ENCODE data around the gene IL1RN.

IL1RN gene

DNA sequence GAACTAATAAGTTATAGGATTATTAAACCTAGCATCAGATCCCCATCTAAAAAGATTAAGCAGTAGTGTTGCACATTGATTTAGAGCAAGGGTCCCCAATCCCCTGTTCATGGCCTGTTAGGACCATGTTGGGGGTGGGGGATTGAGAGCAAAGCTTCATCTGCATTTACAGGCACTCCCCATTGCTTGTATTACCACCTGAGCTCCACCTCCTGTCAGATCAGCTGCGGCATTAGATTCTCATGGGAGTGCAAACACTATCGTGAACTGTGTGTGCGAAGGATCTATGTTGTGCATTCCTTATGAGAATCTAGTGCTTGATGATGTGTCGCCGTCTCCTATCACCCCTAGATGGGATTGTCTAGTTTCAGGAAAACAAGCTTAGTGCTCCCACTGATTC, 27.9 kb downstream of the IL1RN start:
- no peak overlapping the region for H3K9ac ChIP-seq (ENCODE audit: low read length)
- H3K4me1 ChIP-seq (ENCODE audit: control insufficient read depth, insufficient read depth, low read length): peaks cover 32% of the 10 kb centered on the region
- H3K36me3 ChIP-seq (ENCODE audit: control insufficient read depth, insufficient read depth, low read length): no peaks in the 10 kb centered on the region
- no peaks in the 10 kb centered on the region for H3K27me3 ChIP-seq (ENCODE audit: control insufficient read depth, insufficient read depth, low read length)
- H3K9me3 ChIP-seq (ENCODE audit: control insufficient read depth, low read length): no peaks in the 10 kb centered on the region
- H3K4me3 ChIP-seq (ENCODE audit: low read length): no peak overlapping the region

DNA sequence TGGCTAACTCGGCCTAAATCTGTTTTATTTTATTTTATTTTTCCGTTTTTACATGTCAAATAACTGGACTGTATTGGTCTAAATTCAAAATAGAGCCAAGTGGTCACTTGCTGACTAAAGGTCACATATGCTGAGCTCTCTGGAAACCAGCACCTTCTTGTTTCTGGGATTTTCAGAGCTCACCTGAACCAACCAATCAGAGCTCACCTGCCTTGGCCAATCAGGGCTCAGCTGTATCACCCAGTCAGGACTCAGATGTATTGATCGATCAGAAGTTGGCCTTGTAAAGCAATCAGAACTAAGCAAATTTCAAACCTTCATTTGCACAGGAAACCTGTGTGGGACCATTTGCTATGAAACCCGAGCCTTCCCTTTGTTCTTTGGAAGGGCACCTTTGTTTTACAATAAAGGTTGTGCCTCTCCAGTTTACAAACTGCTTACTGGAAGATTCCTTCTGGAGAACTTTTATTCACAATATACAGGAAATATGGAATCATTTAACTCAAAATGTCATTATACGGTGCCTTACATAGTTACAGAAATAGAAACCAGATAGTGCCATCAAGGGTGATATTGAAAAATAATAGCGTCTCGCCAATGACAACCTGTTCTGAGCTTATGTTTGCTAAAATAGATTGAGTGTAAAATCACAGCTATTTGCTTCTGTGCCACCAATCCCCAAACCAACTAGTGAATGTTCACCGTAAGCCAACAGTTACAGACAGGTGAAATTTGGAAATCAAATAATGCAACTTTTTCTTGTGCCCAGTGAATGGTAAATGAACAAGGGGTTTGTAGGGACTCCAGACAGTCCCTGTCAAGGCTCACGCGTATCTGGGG, 29.1 kb downstream of the IL1RN start:
- Histone ChIP-seq H3K27me3 (ENCODE audit: control insufficient read depth, insufficient read depth, low read length) (no peaks in the 10 kb centered on the region), H3K4me1 (ENCODE audit: control insufficient read depth, insufficient read depth, low read length) (peaks cover 32% of the 10 kb centered on the region), H3K4me3 (ENCODE audit: low read length) (no peak overlapping the region), H3K36me3 (ENCODE audit: control insufficient read depth, insufficient read depth, low read length) (no peaks in the 10 kb centered on the region), H3K9me3 (ENCODE audit: control insufficient read depth, low read length) (no peaks in the 10 kb centered on the region), H3K9ac (ENCODE audit: low read length) (peak overlapping the region; percentile 42)

DNA sequence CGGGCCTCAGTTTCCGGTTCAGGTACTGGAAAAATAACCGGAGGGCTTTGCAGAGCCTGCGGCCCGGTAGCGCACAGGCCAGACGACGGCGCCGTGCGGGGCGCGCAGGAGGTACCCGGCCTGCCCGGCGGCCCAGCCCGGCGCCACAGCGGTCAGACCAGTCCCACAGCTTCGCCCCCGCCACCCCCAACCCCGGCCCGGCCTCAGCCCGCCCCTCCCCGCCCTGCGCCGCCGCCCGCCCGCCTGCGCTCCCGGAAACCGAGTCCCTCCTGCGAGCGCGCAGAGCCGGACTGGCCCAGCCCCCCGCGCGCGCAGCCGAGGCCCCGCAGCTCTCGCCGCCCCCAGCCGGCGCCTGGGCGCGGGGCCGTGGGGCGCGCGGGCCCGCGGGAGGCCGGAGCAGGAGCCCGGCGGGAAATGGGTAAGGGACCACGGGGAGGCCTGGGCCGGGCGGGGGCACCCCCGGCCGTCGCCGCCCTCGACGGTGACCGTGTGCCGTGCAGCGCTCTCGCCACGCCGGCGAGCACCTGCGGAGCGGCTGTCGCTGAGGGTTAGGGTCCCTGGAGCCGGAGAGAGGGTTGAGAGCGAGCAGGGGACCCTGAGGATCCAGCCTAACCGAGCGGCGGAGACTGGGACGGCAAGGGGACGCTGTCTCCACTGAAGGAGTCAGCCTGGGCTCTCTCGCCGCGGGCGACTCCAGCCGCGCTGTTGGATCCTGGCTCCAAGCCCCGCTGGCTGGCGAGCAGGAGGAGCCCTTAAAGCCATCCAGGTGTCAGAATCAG, 29.9 kb downstream of the IL1RN start:
- H3K36me3 ChIP-seq (ENCODE audit: control insufficient read depth, insufficient read depth, low read length): no peaks in the 10 kb centered on the region
- peaks cover 32% of the 10 kb centered on the region for H3K4me1 ChIP-seq (ENCODE audit: control insufficient read depth, insufficient read depth, low read length)
- no peaks in the 10 kb centered on the region for H3K27me3 ChIP-seq (ENCODE audit: control insufficient read depth, insufficient read depth, low read length)
- H3K9ac ChIP-seq (ENCODE audit: low read length): peak overlapping the region; percentile 92
- H3K4me3 ChIP-seq (ENCODE audit: low read length): peak overlapping the region; percentile 75
- H3K9me3 ChIP-seq (ENCODE audit: control insufficient read depth, low read length): no peaks in the 10 kb centered on the region

DNA sequence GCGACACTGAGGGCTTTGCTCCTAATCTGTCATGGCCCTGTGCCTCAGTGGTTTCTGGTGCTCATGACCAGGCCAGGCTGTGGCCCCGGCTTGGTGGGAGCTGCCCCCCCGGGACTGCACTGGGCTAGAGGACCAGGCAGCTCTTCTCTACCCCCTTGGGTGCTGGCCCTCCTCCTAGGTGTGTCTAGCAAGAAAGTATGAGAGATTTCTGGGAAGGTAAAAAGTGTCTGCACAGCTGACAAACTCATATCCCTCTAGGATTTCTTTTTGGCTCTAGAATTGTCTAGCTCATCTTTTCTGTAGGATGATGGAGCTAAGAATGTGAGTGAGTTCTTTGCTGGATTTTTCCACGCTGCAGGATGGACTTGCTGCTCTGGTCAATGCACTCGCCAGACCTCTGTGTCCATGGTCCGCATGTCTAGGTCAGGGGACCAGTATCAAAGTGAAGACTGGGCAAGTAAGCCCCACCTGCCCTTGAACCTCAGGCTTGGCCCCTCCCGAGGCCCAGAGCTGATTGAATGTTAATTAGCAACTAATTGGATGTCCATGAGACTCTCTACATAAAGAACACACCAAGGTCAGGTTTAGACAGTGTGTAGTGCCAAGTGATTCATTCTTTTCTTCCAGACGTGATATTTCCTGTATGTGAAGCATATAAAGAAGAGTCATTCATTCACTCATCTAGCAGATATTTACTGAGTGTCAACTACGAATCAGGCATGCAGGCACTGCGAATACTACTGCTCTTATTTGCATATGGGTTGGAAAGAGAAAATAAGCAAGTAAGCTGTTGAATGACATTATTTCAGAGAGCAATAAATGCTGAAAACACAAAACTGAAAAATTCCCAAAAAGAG, 30.7 kb downstream of the IL1RN start:
- H3K4me1 ChIP-seq (ENCODE audit: control insufficient read depth, insufficient read depth, low read length): peaks cover 32% of the 10 kb centered on the region
- no peaks in the 10 kb centered on the region for H3K9me3 ChIP-seq (ENCODE audit: control insufficient read depth, low read length)
- H3K4me3 ChIP-seq (ENCODE audit: low read length): peak overlapping the region; percentile 75
- no peaks in the 10 kb centered on the region for H3K36me3 ChIP-seq (ENCODE audit: control insufficient read depth, insufficient read depth, low read length)
- H3K9ac ChIP-seq (ENCODE audit: low read length): peak overlapping the region; percentile 92
- no peaks in the 10 kb centered on the region for H3K27me3 ChIP-seq (ENCODE audit: control insufficient read depth, insufficient read depth, low read length)

DNA sequence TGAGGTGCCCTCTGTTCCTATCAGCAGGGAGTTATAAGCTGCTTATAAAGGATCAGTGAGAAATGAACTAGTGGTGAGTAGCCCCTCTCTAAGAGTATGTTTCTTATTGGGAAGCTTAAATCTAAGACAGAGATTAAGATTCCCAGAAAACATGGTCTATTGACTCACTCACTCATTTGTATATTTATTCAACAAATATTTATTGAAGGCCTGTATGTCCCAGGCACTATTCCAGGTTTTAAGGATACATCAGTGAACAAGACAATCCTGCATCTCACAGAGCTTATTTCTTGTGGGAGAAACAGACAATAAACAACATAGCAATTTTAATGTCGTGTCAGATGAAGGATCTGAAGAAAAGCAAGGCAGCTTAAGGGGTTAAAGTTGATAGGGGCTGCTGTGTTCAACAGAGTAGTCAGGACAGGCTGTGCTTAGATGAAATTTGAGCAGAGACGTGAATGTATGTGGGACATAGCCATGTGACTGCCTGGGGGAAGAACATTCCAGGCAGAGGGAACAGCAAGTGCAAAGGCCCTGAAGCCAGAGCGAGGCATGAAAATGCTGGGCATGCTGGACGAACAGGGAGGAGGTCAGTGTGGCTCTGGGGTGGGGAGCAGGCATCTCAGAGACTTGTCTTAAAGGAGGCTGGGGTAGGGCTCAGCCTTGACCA, 31.6 kb downstream of the IL1RN start:
- Histone ChIP-seq H3K27me3 (ENCODE audit: control insufficient read depth, insufficient read depth, low read length) (no peaks in the 10 kb centered on the region), H3K36me3 (ENCODE audit: control insufficient read depth, insufficient read depth, low read length) (no peaks in the 10 kb centered on the region), H3K4me3 (ENCODE audit: low read length) (no peak overlapping the region), H3K4me1 (ENCODE audit: control insufficient read depth, insufficient read depth, low read length) (peaks cover 38% of the 10 kb centered on the region), H3K9ac (ENCODE audit: low read length) (no peak overlapping the region), H3K9me3 (ENCODE audit: control insufficient read depth, low read length) (no peaks in the 10 kb centered on the region)

DNA sequence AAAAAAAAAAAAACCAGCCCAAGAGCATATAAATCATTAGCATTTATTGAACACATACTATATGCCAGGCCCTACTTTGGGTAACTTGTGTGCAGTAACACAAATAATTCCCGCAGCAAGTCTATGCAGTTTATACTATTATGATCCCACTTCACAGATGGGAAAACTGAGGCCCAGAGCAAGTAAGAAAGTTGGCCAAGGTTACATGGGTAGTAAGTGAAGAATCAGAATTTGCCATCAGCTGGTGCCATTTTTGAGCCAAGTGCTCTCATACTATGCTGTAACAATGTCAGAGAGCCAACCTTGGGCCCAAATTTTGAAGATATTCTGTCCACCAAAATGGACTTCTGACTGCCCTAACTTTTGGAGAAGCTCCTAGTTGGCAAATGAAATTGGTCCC, 32.9 kb downstream of the IL1RN start:
- H3K36me3 ChIP-seq (ENCODE audit: control insufficient read depth, insufficient read depth, low read length): no peaks in the 10 kb centered on the region
- H3K4me1 ChIP-seq (ENCODE audit: control insufficient read depth, insufficient read depth, low read length): peaks cover 48% of the 10 kb centered on the region
- no peaks in the 10 kb centered on the region for H3K9me3 ChIP-seq (ENCODE audit: control insufficient read depth, low read length)
- no peak overlapping the region for H3K4me3 ChIP-seq (ENCODE audit: low read length)
- no peaks in the 10 kb centered on the region for H3K27me3 ChIP-seq (ENCODE audit: control insufficient read depth, insufficient read depth, low read length)
- no peak overlapping the region for H3K9ac ChIP-seq (ENCODE audit: low read length)

DNA sequence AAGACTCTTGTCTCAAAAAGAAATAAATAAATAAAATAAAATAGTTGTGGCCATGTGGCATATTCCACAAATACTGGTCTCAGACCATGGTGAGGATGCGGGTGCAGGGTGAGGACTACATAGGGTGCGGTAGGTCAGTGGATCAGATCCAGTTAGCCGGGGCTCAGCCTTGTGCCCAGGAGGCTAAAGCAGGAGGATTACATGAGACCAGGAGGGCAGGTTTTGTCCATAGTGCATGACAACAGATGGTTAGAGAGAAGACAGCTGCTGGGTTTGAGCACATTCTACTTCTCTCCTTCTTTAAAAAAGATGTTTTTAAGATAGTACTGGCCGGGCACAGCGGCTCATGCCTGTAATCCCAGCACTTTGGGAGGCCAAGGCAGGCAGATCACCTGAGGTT, 33.6 kb downstream of the IL1RN start:
- Histone ChIP-seq H3K4me1 (ENCODE audit: control insufficient read depth, insufficient read depth, low read length) (peaks cover 47% of the 10 kb centered on the region), H3K4me3 (ENCODE audit: low read length) (no peak overlapping the region), H3K36me3 (ENCODE audit: control insufficient read depth, insufficient read depth, low read length) (no peaks in the 10 kb centered on the region), H3K9me3 (ENCODE audit: control insufficient read depth, low read length) (no peaks in the 10 kb centered on the region), H3K9ac (ENCODE audit: low read length) (no peak overlapping the region), H3K27me3 (ENCODE audit: control insufficient read depth, insufficient read depth, low read length) (no peaks in the 10 kb centered on the region)

DNA sequence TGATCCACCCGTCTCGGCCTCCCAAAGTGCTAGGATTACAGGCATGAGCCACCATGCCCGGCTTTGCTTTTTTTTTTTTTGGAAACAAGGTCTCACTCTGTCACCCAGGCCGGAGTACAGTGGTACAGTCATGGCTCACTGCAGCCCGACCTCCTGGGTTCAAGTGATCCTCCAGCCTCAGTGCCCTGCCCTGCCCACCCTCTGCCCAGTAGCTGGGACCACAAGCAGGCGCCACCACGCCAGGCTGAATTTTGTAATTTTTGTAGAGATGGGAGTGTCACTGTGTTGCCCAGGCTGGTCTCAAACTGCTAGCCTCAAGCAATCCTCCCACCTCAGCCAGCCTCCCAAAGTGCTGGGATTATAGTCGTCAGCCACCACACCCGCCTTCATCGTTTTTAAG, 34.8 kb downstream of the IL1RN start:
- Histone ChIP-seq H3K4me1 (ENCODE audit: control insufficient read depth, insufficient read depth, low read length) (peaks cover 47% of the 10 kb centered on the region), H3K9me3 (ENCODE audit: control insufficient read depth, low read length) (no peaks in the 10 kb centered on the region), H3K4me3 (ENCODE audit: low read length) (no peak overlapping the region), H3K9ac (ENCODE audit: low read length) (no peak overlapping the region), H3K36me3 (ENCODE audit: control insufficient read depth, insufficient read depth, low read length) (no peaks in the 10 kb centered on the region), H3K27me3 (ENCODE audit: control insufficient read depth, insufficient read depth, low read length) (no peaks in the 10 kb centered on the region)

DNA sequence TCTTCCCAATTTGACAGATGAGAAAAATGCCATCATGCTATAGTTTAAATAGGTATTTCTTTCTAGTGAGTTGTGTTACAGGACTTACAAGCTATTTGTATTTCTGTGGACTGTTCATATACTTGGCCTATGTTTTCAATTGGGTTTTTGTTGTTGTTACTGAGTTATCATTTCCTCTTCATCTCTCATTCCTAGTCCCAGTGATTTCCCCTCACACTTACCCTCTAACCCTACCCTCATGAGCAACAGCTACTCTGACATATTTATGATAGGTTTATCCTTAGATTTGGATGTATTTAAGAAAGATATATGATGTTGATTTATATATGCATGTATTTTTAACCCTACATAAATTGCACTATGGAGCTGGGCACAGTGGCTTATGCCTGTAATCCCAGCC, 35.5 kb downstream of the IL1RN start:
- no peaks in the 10 kb centered on the region for H3K27me3 ChIP-seq (ENCODE audit: control insufficient read depth, insufficient read depth, low read length)
- H3K9ac ChIP-seq (ENCODE audit: low read length): no peak overlapping the region
- H3K9me3 ChIP-seq (ENCODE audit: control insufficient read depth, low read length): no peaks in the 10 kb centered on the region
- H3K4me3 ChIP-seq (ENCODE audit: low read length): no peak overlapping the region
- peaks cover 52% of the 10 kb centered on the region for H3K4me1 ChIP-seq (ENCODE audit: control insufficient read depth, insufficient read depth, low read length)
- H3K36me3 ChIP-seq (ENCODE audit: control insufficient read depth, insufficient read depth, low read length): no peaks in the 10 kb centered on the region

DNA sequence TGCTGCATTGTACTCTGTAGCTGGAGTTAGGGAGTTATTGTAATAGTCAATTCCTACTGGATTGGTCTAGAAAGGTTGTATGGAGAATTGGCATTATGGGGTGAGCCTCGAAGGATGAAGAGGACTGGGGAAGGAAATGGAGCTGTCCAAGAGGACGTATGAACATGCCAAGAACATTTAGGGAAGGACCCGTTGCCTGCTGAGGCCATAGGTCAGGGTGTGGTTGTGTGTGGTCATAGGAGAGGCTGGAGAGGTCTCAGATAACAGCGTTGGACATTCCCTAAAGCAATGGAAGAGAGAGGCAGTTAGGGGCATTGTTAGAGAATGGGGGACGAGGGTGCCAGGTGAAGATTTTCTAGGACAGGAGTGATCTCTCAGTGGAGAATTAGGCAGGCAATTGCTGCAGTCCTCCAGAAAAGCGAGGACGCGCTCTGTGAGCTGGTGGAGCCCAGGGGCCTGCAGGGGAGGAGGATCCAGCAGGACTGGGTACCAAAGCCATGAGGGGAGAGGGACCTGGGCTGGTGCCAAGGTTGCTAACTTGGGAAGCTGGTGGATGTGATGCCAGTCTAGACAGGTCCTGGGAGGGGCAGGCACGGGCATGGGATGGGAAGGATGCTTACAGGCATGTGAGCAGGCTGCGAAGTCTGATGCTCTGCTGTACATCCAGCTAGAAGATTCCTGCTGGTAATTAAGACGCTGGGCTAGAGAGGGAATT, 37.0 kb downstream of the IL1RN start:
- H3K4me3 ChIP-seq (ENCODE audit: low read length): no peak overlapping the region
- H3K36me3 ChIP-seq (ENCODE audit: control insufficient read depth, insufficient read depth, low read length): no peaks in the 10 kb centered on the region
- H3K9me3 ChIP-seq (ENCODE audit: control insufficient read depth, low read length): no peaks in the 10 kb centered on the region
- H3K4me1 ChIP-seq (ENCODE audit: control insufficient read depth, insufficient read depth, low read length): peaks cover 39% of the 10 kb centered on the region
- no peaks in the 10 kb centered on the region for H3K27me3 ChIP-seq (ENCODE audit: control insufficient read depth, insufficient read depth, low read length)
- H3K9ac ChIP-seq (ENCODE audit: low read length): no peak overlapping the region

DNA sequence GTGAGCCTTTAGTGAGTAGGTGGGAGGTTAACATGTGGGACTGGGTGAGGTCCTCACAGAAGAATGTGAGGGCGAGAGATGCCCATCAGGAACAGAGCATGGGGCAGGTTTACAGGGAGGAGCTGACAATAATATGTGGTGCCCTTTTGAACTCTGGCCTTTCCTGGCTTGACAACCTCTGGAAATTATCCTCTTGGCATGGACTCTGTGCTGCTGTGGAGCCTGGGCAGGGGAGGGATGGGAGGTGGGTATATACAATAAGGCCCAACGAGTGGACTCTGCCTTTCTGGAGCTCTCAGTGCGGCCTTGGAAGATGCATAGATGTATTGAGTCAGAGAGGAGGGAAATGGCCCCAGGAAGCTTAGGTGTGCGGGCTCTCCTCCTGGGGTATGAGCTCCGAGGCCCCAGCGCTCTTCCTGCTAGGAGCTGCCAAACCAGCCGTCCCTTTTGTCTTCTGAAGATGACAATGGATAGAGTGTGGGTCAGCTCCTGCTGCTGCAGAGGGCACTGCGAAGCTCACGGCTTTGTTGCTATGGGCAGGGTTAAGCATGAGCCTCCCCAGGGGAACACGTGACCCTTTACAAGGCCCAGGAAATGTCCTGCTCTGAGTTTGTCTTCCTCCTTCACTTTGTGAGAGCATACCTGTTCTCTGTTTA, 37.7 kb downstream of the IL1RN start:
- H3K36me3 ChIP-seq (ENCODE audit: control insufficient read depth, insufficient read depth, low read length): no peaks in the 10 kb centered on the region
- no peaks in the 10 kb centered on the region for H3K27me3 ChIP-seq (ENCODE audit: control insufficient read depth, insufficient read depth, low read length)
- H3K4me3 ChIP-seq (ENCODE audit: low read length): no peak overlapping the region
- no peak overlapping the region for H3K9ac ChIP-seq (ENCODE audit: low read length)
- H3K4me1 ChIP-seq (ENCODE audit: control insufficient read depth, insufficient read depth, low read length): peaks cover 37% of the 10 kb centered on the region
- no peaks in the 10 kb centered on the region for H3K9me3 ChIP-seq (ENCODE audit: control insufficient read depth, low read length)
